CD14-positive monocyte (primary cell): Measurements from ENCODE around the gene RPL27. TPM values are rescaled to one million over a fixed set of nuclear protein-coding genes. Genes with fewer than 3 reads are reported as not detected.

ENCODE experiments used
- DNase-seq, 3 donors: peaks; one replicate each; pipeline ENCODE4 v3.0.0-alpha.2; 2011 to 2022
- H2AFZ ChIP-seq: 2 replicates; pipeline ENCODE4 v1.6.0; 2012; ENCODE audit warnings: mild to moderate bottlenecking, low read depth, low read length, inconsistent platforms; ENCODE audit not compliant: insufficient read depth, poor library complexity, severe bottlenecking
- H3K27ac ChIP-seq, 2 donors: 1 replicate in 1 of 2; 2 replicates in 1 of 2; pipeline ENCODE4 v1.5.1; 2012 to 2013; ENCODE audit warnings: low read length in 2 of 2, control low read depth in 1 of 2, inconsistent platforms in 1 of 2, low read depth in 1 of 2, mild to moderate bottlenecking in 1 of 2
- H3K27me3 ChIP-seq, 2 donors: one replicate each; pipeline versions ENCODE4 v1.6.0 to v1.6.1; 2011 to 2013; ENCODE audit warnings: low read length in 2 of 2; ENCODE audit not compliant: control insufficient read depth in 2 of 2, insufficient read depth in 2 of 2
- H3K36me3 ChIP-seq, 2 donors: replicated peaks in 1 of 2; 1 replicate in 1 of 2; 2 replicates in 1 of 2; pipeline versions ENCODE4 v1.5.1 to v1.6.1; 2012 to 2013; ENCODE audit warnings: low read length in 2 of 2, control low read depth in 1 of 2, inconsistent platforms in 1 of 2, mild to moderate bottlenecking in 1 of 2; ENCODE audit not compliant: insufficient read depth in 2 of 2, control insufficient read depth in 1 of 2
- H3K4me1 ChIP-seq, 2 donors: 1 replicate in 1 of 2; 2 replicates in 1 of 2; pipeline versions ENCODE4 v1.5.1 to v1.6.1; 2012 to 2013; ENCODE audit warnings: low read length in 2 of 2, control low read depth in 1 of 2, inconsistent platforms in 1 of 2, mild to moderate bottlenecking in 1 of 2, moderate library complexity in 1 of 2; ENCODE audit not compliant: insufficient read depth in 2 of 2, control insufficient read depth in 1 of 2
- H3K4me2 ChIP-seq: replicated peaks from 2 replicates; pipeline ENCODE3; 2012; ENCODE audit warnings: low read length, moderate library complexity, mild to moderate bottlenecking; ENCODE audit not compliant: poor library complexity, severe bottlenecking; ENCODE audit errors: extremely low read depth
- H3K4me3 ChIP-seq, 3 experiments: fragments of 200-600 bp in 1 of 3; sonication (generic) in 1 of 3; replicated peaks in 1 of 3; 1 replicate in 2 of 3; 2 replicates in 1 of 3; pipeline ENCODE4 v1.5.1; 2011 to 2013; ENCODE audit warnings: low read length in 3 of 3, mild to moderate bottlenecking in 3 of 3, control low read depth in 2 of 3, low read depth in 2 of 3, inconsistent platforms in 1 of 3, moderate library complexity in 1 of 3
- H3K79me2 ChIP-seq: 2 replicates; pipeline ENCODE4 v1.6.0; 2012; ENCODE audit warnings: mild to moderate bottlenecking, control low read depth, inconsistent platforms, low read length, moderate library complexity; ENCODE audit not compliant: insufficient read depth
- H3K9ac ChIP-seq: 2 replicates; pipeline ENCODE4 v1.6.0; 2017; ENCODE audit warnings: low read length, mild to moderate bottlenecking; ENCODE audit not compliant: insufficient read depth, poor library complexity, severe bottlenecking
- H3K9me3 ChIP-seq, 2 donors: replicated peaks in 1 of 2; 1 replicate in 1 of 2; 2 replicates in 1 of 2; pipeline versions ENCODE4 v1.5.1 to v1.6.1; 2012 to 2013; ENCODE audit warnings: low read length in 2 of 2, control low read depth in 1 of 2; ENCODE audit not compliant: control insufficient read depth in 1 of 2, insufficient read depth in 1 of 2
- H4K20me1 ChIP-seq: 2 replicates; pipeline ENCODE4 v1.6.0; 2012; ENCODE audit warnings: mild to moderate bottlenecking, low read length, control low read depth, moderate library complexity; ENCODE audit not compliant: insufficient read depth
- H3K27ac Mint-ChIP-seq, 7 donors: one replicate each; pipeline ENCODE4 v1.8.0; 2020; ENCODE audit warnings: mild to moderate bottlenecking in 7 of 7, mixed read lengths in 7 of 7, moderate library complexity in 6 of 7, inconsistent platforms in 2 of 7
- H3K27me3 Mint-ChIP-seq, 3 donors: one replicate each; pipeline ENCODE4 v1.8.0; 2021 to 2022; ENCODE audit warnings: low read depth in 3 of 3, mild to moderate bottlenecking in 3 of 3, mixed read lengths in 3 of 3, moderate library complexity in 3 of 3, inconsistent platforms in 1 of 3
- H3K36me3 Mint-ChIP-seq, 2 donors: one replicate each; pipeline ENCODE4 v1.8.0; 2020; ENCODE audit warnings: mixed read lengths in 2 of 2, inconsistent platforms in 1 of 2, mild to moderate bottlenecking in 1 of 2
- H3K4me1 Mint-ChIP-seq: one replicate; pipeline ENCODE4 v1.8.0; 2020; ENCODE audit warnings: mild to moderate bottlenecking, mixed read lengths
- H3K4me3 Mint-ChIP-seq, 2 donors: one replicate each; pipeline ENCODE4 v1.8.0; 2020; ENCODE audit warnings: mild to moderate bottlenecking in 2 of 2, mixed read lengths in 2 of 2, moderate library complexity in 1 of 2
- H3K9me3 Mint-ChIP-seq, 7 donors: one replicate each; pipeline ENCODE4 v1.8.0; 2020 to 2022; ENCODE audit warnings: mixed read lengths in 7 of 7, mild to moderate bottlenecking in 6 of 7, moderate library complexity in 6 of 7, inconsistent platforms in 2 of 7
- CTCF ChIP-seq: fragments of 200-600 bp; IDR thresholded peaks from one replicate; pipeline ENCODE4 v1.8.0; 2022; ENCODE audit warnings: antibody characterized with exemption, mild to moderate bottlenecking
- WGBS: methylation state at CpG from one replicate; pipeline ENCODE4 v1.1.5; 2013; ENCODE audit warnings: missing lambda C conversion rate; ENCODE audit not compliant: insufficient coverage; 5-methylcytosine and 5-hydroxymethylcytosine counted together
- intact Hi-C, 2 donors: fragments of 100-400 bp; cut with micrococcal nuclease; formaldehyde crosslinking; loops; one replicate each; pipeline versions ENCODE4 v1.15.0 to v1.15.1; 2023
- polyA plus RNA-seq, 3 donors: library from polyadenylated mRNA; depleted of rRNA in 1 of 3; unstranded in 2 of 3; stranded (reverse) in 1 of 3; fragments of 300-500 nt in 2 of 3; fragments of >200 nt in 1 of 3; fragmentation: Illumina TruSeq in 2 of 3; gene quantifications; 1 replicate in 2 of 3; 2 replicates in 1 of 3; pipeline ENCODE4 v1.2.3, GENCODE V29; 2012 to 2021

The RPL27 gene
- polyA plus RNA-seq, 3 donors = 1,073 to 2,156 (median 1,232) TPM

GRCh38 chr17:43010667-43011308, 12.6 kb downstream of the RPL27 start:
- Histone ChIP-seq H3K4me3 (no peak overlapping the region), H4K20me1 (peaks cover 21% of the 10 kb centered on the region), H3K79me2 (peaks cover 31% of the 10 kb centered on the region), H2AFZ (no peak overlapping the region), H3K9me3 (no peaks in the 10 kb centered on the region), H3K27ac (no peak overlapping the region), H3K9ac (no peak overlapping the region), H3K4me2 (no peak overlapping the region), H3K27me3 (no peaks in the 10 kb centered on the region), H3K36me3 (peaks cover 34 to 48% of the 10 kb centered on the region in 2 donors), H3K4me1 (peaks cover 30 to 35% of the 10 kb centered on the region in 2 donors)
- WGBS = 100% methylated on average over 3 of the region's 5 CpGs
- Mint-ChIP-seq H3K36me3 (peaks cover 46 to 51% of the 10 kb centered on the region in 2 donors), H3K4me3 (no peak overlapping the region), H3K27ac (peak overlapping the region in 1 of 7 donors; percentile 21), H3K4me1 (peaks cover 51% of the 10 kb centered on the region), H3K27me3 (no peaks in the 10 kb centered on the region), H3K9me3 (no peaks in the 10 kb centered on the region)
- no peak for DNase-seq
- no peak for TF ChIP-seq CTCF
- intact Hi-C loops = loop anchor here in 1 of 2 donors (10.0 kb wide), 1 partner anchor 114 kb away; the partner anchor contains the start of gene BRCA1

GRCh38 chr17:43011728-43012472, 13.7 kb downstream of the RPL27 start:
- Histone ChIP-seq H3K79me2 (peaks cover 28% of the 10 kb centered on the region), H3K4me1 (peaks cover 26% of the 10 kb centered on the region in 2 donors), H3K36me3 (peaks cover 39 to 55% of the 10 kb centered on the region in 2 donors), H3K9ac (no peak overlapping the region), H3K27ac (no peak overlapping the region), H2AFZ (no peak overlapping the region), H3K4me3 (no peak overlapping the region), H4K20me1 (peaks cover 21% of the 10 kb centered on the region), H3K27me3 (no peaks in the 10 kb centered on the region), H3K4me2 (no peak overlapping the region), H3K9me3 (no peaks in the 10 kb centered on the region)
- intact Hi-C loops = loop anchor here in 1 of 2 donors (10.0 kb wide), 1 partner anchor 113 kb away; the partner anchor contains the start of gene BRCA1
- H3K4me1 Mint-ChIP-seq = peaks cover 48% of the 10 kb centered on the region
- WGBS = 94% methylated on average over 10 of the region's 15 CpGs
- no peak overlapping the region for H3K4me3 Mint-ChIP-seq
- H3K27me3 Mint-ChIP-seq = no peaks in the 10 kb centered on the region
- no peak for DNase-seq
- TF ChIP-seq CTCF = no peak
- peaks cover 54 to 60% of the 10 kb centered on the region in 2 donors for H3K36me3 Mint-ChIP-seq
- peak overlapping the region in 2 of 7 donors; percentile 16 to 18 for H3K27ac Mint-ChIP-seq
- H3K9me3 Mint-ChIP-seq = no peaks in the 10 kb centered on the region
